WTC11 (cell line): ENCODE measurements around the gene THBD. TPM values are rescaled to one million over a fixed set of nuclear protein-coding genes. Genes with fewer than 3 reads are reported as not detected.

Experiments used
- ATAC-seq: fragments of 200-7000 bp; cut with Tn5 transposase; 2 replicates; pipeline ENCODE4 v1.10.0; 2021; ENCODE audit warnings: mild to moderate bottlenecking, moderate library complexity
- CTCF ChIA-PET: fragments of 300-600 bp; sonication (Branson Sonifier 250); formaldehyde crosslinking; loops from one replicate; lab custom pipeline; 2021; ENCODE audit warnings: antibody characterized with exemption; lab: Charles Lee
- POLR2A ChIA-PET: fragments of 350-600 bp; sonication (Branson Sonifier 250); formaldehyde crosslinking; loops from one replicate; lab custom pipeline; 2021; ENCODE audit warnings: antibody characterized with exemption; lab: Charles Lee
- DNase-seq: peaks from one replicate; pipeline ENCODE4 v3.0.0; 2021; ENCODE audit warnings: low spot score
- H3K27ac Mint-ChIP-seq: 2 replicates; pipeline ENCODE4 v1.8.0; 2021; ENCODE audit warnings: mixed read lengths
- H3K27me3 Mint-ChIP-seq: 2 replicates; pipeline ENCODE4 v1.8.0; 2021; ENCODE audit warnings: low read depth, mild to moderate bottlenecking, moderate library complexity, mixed read lengths
- H3K36me3 Mint-ChIP-seq: 2 replicates; pipeline ENCODE4 v1.8.0; 2021; ENCODE audit warnings: mixed read lengths
- H3K4me1 Mint-ChIP-seq: 2 replicates; pipeline ENCODE4 v1.8.0; 2022; ENCODE audit warnings: mixed read lengths
- H3K4me3 Mint-ChIP-seq: 2 replicates; pipeline ENCODE4 v1.8.0; 2021; ENCODE audit warnings: mild to moderate bottlenecking, moderate library complexity, mixed read lengths
- H3K9me3 Mint-ChIP-seq: 2 replicates; pipeline ENCODE4 v1.8.0; 2021; ENCODE audit warnings: mixed read lengths
- ATF3 ChIP-seq: sonication (generic); formaldehyde crosslinking; conservative IDR thresholded peaks from 2 replicates; pipeline ENCODE4 v1.8.1; 2022; ENCODE audit warnings: mild to moderate bottlenecking, missing genetic modification reagents
- CBFB ChIP-seq: sonication (generic); formaldehyde crosslinking; IDR thresholded peaks from 2 replicates; pipeline ENCODE4 v1.8.1; 2022; ENCODE audit warnings: mild to moderate bottlenecking, low read depth, missing genetic modification reagents
- CDX4 ChIP-seq: fragments of 250-450 bp; sonication (Bioruptor Pico); IDR thresholded peaks from 2 replicates; pipeline ENCODE4 v1.9.0; 2021; ENCODE audit warnings: moderate library complexity, mild to moderate bottlenecking, inconsistent platforms, borderline replicate concordance
- ELF4 ChIP-seq: sonication (generic); formaldehyde crosslinking; IDR thresholded peaks from 2 replicates; pipeline ENCODE4 v1.8.1; 2022; ENCODE audit warnings: low read depth, mild to moderate bottlenecking, moderate library complexity, missing genetic modification reagents
- ERG ChIP-seq: fragments of 250-450 bp; sonication (Bioruptor Pico); IDR thresholded peaks from 2 replicates; pipeline ENCODE4 v1.8.0; 2021; ENCODE audit warnings: mild to moderate bottlenecking
- FOXJ3 ChIP-seq: sonication (generic); formaldehyde crosslinking; IDR thresholded peaks from 2 replicates; pipeline ENCODE4 v1.9.0; 2021; ENCODE audit warnings: missing genetic modification reagents, mild to moderate bottlenecking, borderline replicate concordance
- FOXK1 ChIP-seq: sonication (generic); formaldehyde crosslinking; IDR thresholded peaks from 2 replicates; pipeline ENCODE4 v1.8.0; 2022; ENCODE audit warnings: mild to moderate bottlenecking, moderate library complexity, missing genetic modification reagents
- FOXP1 ChIP-seq: sonication (generic); formaldehyde crosslinking; IDR thresholded peaks from 2 replicates; pipeline ENCODE4 v1.8.0; 2022; ENCODE audit warnings: missing genetic modification reagents, mild to moderate bottlenecking, moderate library complexity, borderline replicate concordance
- IRF1 ChIP-seq: sonication (generic); formaldehyde crosslinking; IDR thresholded peaks from 2 replicates; pipeline ENCODE4 v1.8.0; 2023; ENCODE audit warnings: missing genetic modification reagents
- JUN ChIP-seq: sonication (generic); formaldehyde crosslinking; IDR thresholded peaks from 2 replicates; pipeline ENCODE4 v1.8.0; 2023; ENCODE audit warnings: mild to moderate bottlenecking, missing genetic modification reagents
- KAT7 ChIP-seq: sonication (generic); formaldehyde crosslinking; IDR thresholded peaks from 2 replicates; pipeline ENCODE4 v1.8.1; 2023; ENCODE audit warnings: missing genetic modification reagents, mild to moderate bottlenecking, borderline replicate concordance
- MLX ChIP-seq: sonication (generic); formaldehyde crosslinking; IDR thresholded peaks from 2 replicates; pipeline ENCODE4 v1.8.1; 2023; ENCODE audit warnings: mild to moderate bottlenecking, missing genetic modification reagents, moderate library complexity
- MYBL2 ChIP-seq: sonication (generic); formaldehyde crosslinking; IDR thresholded peaks from 2 replicates; pipeline ENCODE4 v1.8.1; 2023; ENCODE audit warnings: mild to moderate bottlenecking, moderate library complexity, missing genetic modification reagents
- PREB ChIP-seq: sonication (generic); formaldehyde crosslinking; IDR thresholded peaks from 2 replicates; pipeline ENCODE4 v1.8.1; 2022; ENCODE audit warnings: mild to moderate bottlenecking, missing genetic modification reagents, moderate library complexity, borderline replicate concordance
- PRRX2 ChIP-seq: fragments of 250-450 bp; sonication (Bioruptor Pico); IDR thresholded peaks from 2 replicates; pipeline ENCODE4 v1.8.0; 2021; ENCODE audit warnings: mild to moderate bottlenecking
- RORB ChIP-seq: fragments of 250-450 bp; sonication (Bioruptor Pico); IDR thresholded peaks from 2 replicates; pipeline ENCODE4 v1.9.0; 2021; ENCODE audit warnings: mild to moderate bottlenecking
- SP1 ChIP-seq: sonication (generic); formaldehyde crosslinking; conservative IDR thresholded peaks from 2 replicates; pipeline ENCODE4 v1.8.1; 2022; ENCODE audit warnings: missing genetic modification reagents
- TCF7 ChIP-seq: sonication (generic); formaldehyde crosslinking; IDR thresholded peaks from 2 replicates; pipeline ENCODE4 v1.8.0; 2022; ENCODE audit warnings: mild to moderate bottlenecking, low read depth, missing genetic modification reagents, moderate library complexity
- ZNF121 ChIP-seq: sonication (generic); formaldehyde crosslinking; IDR thresholded peaks from 2 replicates; pipeline ENCODE4 v1.8.0; 2023; ENCODE audit warnings: missing genetic modification reagents
- ZNF423 ChIP-seq: fragments of 250-450 bp; sonication (Bioruptor Pico); IDR thresholded peaks from 2 replicates; pipeline ENCODE4 v2.1.2; 2022; ENCODE audit warnings: mild to moderate bottlenecking, moderate library complexity
- total RNA-seq: library from RNA; stranded (reverse); gene quantifications from 3 replicates; pipeline ENCODE4 v1.2.3, GENCODE V29; 2021

Gene THBD
- total RNA-seq, 1 experiment from 2014 or later, result 1.0 TPM

- TF ChIP-seq ATF3 (CRISPR knock-in tag), result no peak
- no peak for TF ChIP-seq TCF7 (CRISPR knock-in tag)
- TF ChIP-seq ZNF121 (CRISPR knock-in tag), result no peak
- TF ChIP-seq CDX4 (CRISPR knock-in tag), result no peak
- TF ChIP-seq SP1 (CRISPR knock-in tag), result no peak
- TF ChIP-seq FOXP1 (CRISPR knock-in tag), result no peak
- TF ChIP-seq FOXK1 (CRISPR knock-in tag), result no peak
- no peak for TF ChIP-seq RORB (CRISPR knock-in tag)
- no peak for TF ChIP-seq ERG (CRISPR knock-in tag)
These were observed 18.8 kb upstream of the THBD start (continued) for GRCh38 chr20:23068283-23068682.

GRCh38 chr20:23066772-23067171 lies 17.3 kb upstream of the THBD start:
- TF ChIP-seq IRF1 (CRISPR knock-in tag) (no peak), PREB (CRISPR knock-in tag) (no peak), KAT7 (CRISPR knock-in tag) (no peak), JUN (no peak), PRRX2 (CRISPR knock-in tag) (no peak), MLX (no peak), MYBL2 (CRISPR knock-in tag) (no peak), ZNF423 (no peak), FOXJ3 (no peak), ELF4 (CRISPR knock-in tag) (no peak), CBFB (CRISPR knock-in tag) (no peak)
- H3K27ac Mint-ChIP-seq, result no peak overlapping the region
- CTCF ChIA-PET, result interaction anchor here (0.9 to 1.5 kb wide), 6 partner anchors 13 to 274 kb away, joined by 3 to 4 read pairs (median 3); no protein-coding TSS in a partner anchor
- no peak overlapping the region for H3K4me3 Mint-ChIP-seq
- no peaks in the 10 kb centered on the region for H3K9me3 Mint-ChIP-seq
- peaks cover 23% of the 10 kb centered on the region for H3K4me1 Mint-ChIP-seq
- no peaks in the 10 kb centered on the region for H3K36me3 Mint-ChIP-seq
- POLR2A ChIA-PET, result no interaction called here
- ATAC-seq (no peak), DNase-seq (no peak)
- no peaks in the 10 kb centered on the region for H3K27me3 Mint-ChIP-seq
